ENCODE measurements around the gene CCDC157. TPM values are rescaled to one million over a fixed set of nuclear protein-coding genes. Genes with fewer than 3 reads are reported as not detected.
"Not testable (repeated sequence)": the region's sequence is repeated elsewhere in the genome, so short reads cannot be mapped to it uniquely, and the experiment has no call there.

Gene CCDC157
- total and polyA plus RNA-seq, 10 of the 15 experiments (the other 5 are each of a cell fraction or from before 2014, with no cell fraction given): 0.10 to 2.8 (median 1.2) TPM

GRCh38 chr22:30402028-30402765 lies 45.4 kb downstream of the CCDC157 start:
- intact Hi-C loops (cut with micrococcal nuclease; ENCODE audit: unreplicated experiment): no loop called here

GRCh38 chr22:30402766-30403104 lies 45.9 kb downstream of the CCDC157 start:
- H3K9me3 ChIP-seq (replicated peaks; ENCODE audit: control insufficient read depth, insufficient read depth, low read length); H3K9ac ChIP-seq (ENCODE audit: control insufficient read depth, insufficient read depth, low read length); H2AFZ ChIP-seq (ENCODE audit: control insufficient read depth, low read depth, low read length); FAIRE-seq; BruUV-seq (replicated peaks); H3K27ac ChIP-seq (ENCODE audit: control insufficient read depth, insufficient read depth); H3K4me1 ChIP-seq (ENCODE audit: control insufficient read depth, insufficient read depth, low read length); in situ Hi-C loops (cut with MboI); H3K79me2 ChIP-seq (ENCODE audit: control insufficient read depth, insufficient read depth, low read length); DNase-seq (ENCODE audit: low read depth, low spot score); H4K20me1 ChIP-seq (ENCODE audit: control insufficient read depth, insufficient read depth); H3K4me2 ChIP-seq (ENCODE audit: control insufficient read depth, insufficient read depth); H3K27me3 ChIP-seq (replicated peaks in 1 of 2; ENCODE audit: control insufficient read depth in 2 of 2, insufficient read depth in 2 of 2, low read length in 1 of 2); intact Hi-C loops (cut with micrococcal nuclease; ENCODE audit: unreplicated experiment); H3K4me3 ChIP-seq; ATAC-seq; H3K36me3 ChIP-seq (ENCODE audit: control insufficient read depth in 2 of 2, insufficient read depth in 2 of 2, low read length in 1 of 2): not testable (repeated sequence)
- POLR2A ChIA-PET: interaction anchor here (0.9 kb wide), 1 partner anchor 20 kb away, joined by 4 read pairs; no protein-coding TSS in a partner anchor
- CTCF ChIA-PET: interaction anchor here (0.7 to 2.6 kb wide), 5 partner anchors 10 to 115 kb away, joined by 3 to 13 read pairs (median 4); no protein-coding TSS in a partner anchor
- SMC1A ChIA-PET (ENCODE audit: uncharacterized antibody, unreplicated experiment): interaction anchor here (0.9 to 1.5 kb wide), 6 partner anchors 8 to 19 kb away, joined by 3 to 6 read pairs (median 4); no protein-coding TSS in a partner anchor
- RAD21 ChIA-PET (ENCODE audit: unreplicated experiment): interaction anchor here (1.1 to 2.3 kb wide), 6 partner anchors 10 to 188 kb away, joined by 3 to 14 read pairs (median 4); partner anchors contain the start of genes PES1 and TBC1D10A
- WGBS (ENCODE audit: insufficient coverage, insufficient replicate concordance, low lambda C conversion rate, missing lambda C conversion rate): 97% methylated on average over 5 of the region's 5 CpGs

More at GRCh38 chr22:30402028-30402765, 45.4 kb downstream of the CCDC157 start:
- POLR2A ChIA-PET: interaction anchor here (0.9 kb wide), 2 partner anchors 9 to 21 kb away, joined by 3 to 4 read pairs; no protein-coding TSS in a partner anchor
- Histone ChIP-seq H3K4me2 (ENCODE audit: control insufficient read depth, insufficient read depth) (no peak overlapping the region), H4K20me1 (ENCODE audit: control insufficient read depth, insufficient read depth) (no peaks in the 10 kb centered on the region), H3K4me3 (no peak overlapping the region), H3K4me1 (ENCODE audit: control insufficient read depth, insufficient read depth, low read length) (0 out of 2 replicates have a peak, but pooled peaks cover 5% of the 10 kb centered on the region), H2AFZ (ENCODE audit: control insufficient read depth, low read depth, low read length) (no peak overlapping the region), H3K27me3 (replicated peaks in 1 of 2; ENCODE audit: control insufficient read depth in 2 of 2, insufficient read depth in 2 of 2, low read length in 1 of 2) (peaks cover 4 to 7% of the 10 kb centered on the region in 2 experiments), H3K27ac (ENCODE audit: control insufficient read depth, insufficient read depth) (no peak overlapping the region), H3K36me3 (ENCODE audit: control insufficient read depth in 2 of 2, insufficient read depth in 2 of 2, low read length in 1 of 2) (no peaks in the 10 kb centered on the region; a peak in 1 of 4 replicates), H3K9me3 (replicated peaks; ENCODE audit: control insufficient read depth, insufficient read depth, low read length) (no peaks in the 10 kb centered on the region), H3K79me2 (ENCODE audit: control insufficient read depth, insufficient read depth, low read length) (no peaks in the 10 kb centered on the region), H3K9ac (ENCODE audit: control insufficient read depth, insufficient read depth, low read length) (no peak overlapping the region)
- peak in 1 of 2 experiments; percentile 42; a peak in 1 of 3 replicates for TF ChIP-seq EGR1 (IDR thresholded peaks at IDR 0.05; ENCODE audit: borderline replicate concordance in 1 of 2, low read depth in 2 of 2, low read length in 2 of 2)
- no peak for TF ChIP-seq NFXL1 (IDR thresholded peaks at IDR 0.05; ENCODE audit: borderline replicate concordance)
- no peak for TF ChIP-seq USF2 (IDR thresholded peaks at IDR 0.05; ENCODE audit: borderline replicate concordance, low read depth, low read length)
- no peak for ATAC-seq
- RAD21 ChIA-PET (ENCODE audit: unreplicated experiment): interaction anchor here (0.7 to 2.3 kb wide), 8 partner anchors 10 to 591 kb away, joined by 3 to 14 read pairs (median 4); partner anchors contain the start of genes PES1 and TBC1D10A
- no TSS peak for BruUV-seq (replicated peaks)
- SMC1A ChIA-PET (ENCODE audit: uncharacterized antibody, unreplicated experiment): interaction anchor here (0.7 to 1.5 kb wide), 7 partner anchors 8 to 21 kb away, joined by 3 to 6 read pairs (median 3); no protein-coding TSS in a partner anchor
- 48% methylated on average over 5 of the region's 5 CpGs for WGBS (ENCODE audit: insufficient coverage, insufficient replicate concordance, low lambda C conversion rate, missing lambda C conversion rate)
- FAIRE-seq: no peak
- no peak for DNase-seq (ENCODE audit: low read depth, low spot score)
- CTCF ChIA-PET: interaction anchor here (0.7 to 2.6 kb wide), 8 partner anchors 9 to 295 kb away, joined by 3 to 13 read pairs (median 3); partner anchors contain the start of gene MTFP1
- in situ Hi-C loops (cut with MboI): no loop called here
